Esophagus (tissue), 2 donors: Measurements from ENCODE around the gene FNDC4. TPM values are rescaled to one million over a fixed set of nuclear protein-coding genes. Genes with fewer than 3 reads are reported as not detected.

Experiments
- H3K27ac ChIP-seq, 2 donors: one replicate each; pipeline ENCODE4 v1.5.1; 2013; ENCODE audit warnings: low read depth in 2 of 2, mild to moderate bottlenecking in 2 of 2, inconsistent platforms in 1 of 2, low read length in 1 of 2, moderate library complexity in 1 of 2
- H3K27me3 ChIP-seq, 2 donors: one replicate each; pipeline ENCODE4 v1.6.1; 2013; ENCODE audit warnings: low read length in 2 of 2, control low read depth in 1 of 2, mild to moderate bottlenecking in 1 of 2; ENCODE audit not compliant: insufficient read depth in 2 of 2, control insufficient read depth in 1 of 2
- H3K36me3 ChIP-seq, 2 donors: one replicate each; pipeline ENCODE4 v1.6.1; 2013; ENCODE audit warnings: low read length in 1 of 2; ENCODE audit not compliant: control insufficient read depth in 2 of 2, insufficient read depth in 2 of 2
- H3K4me1 ChIP-seq, 2 donors: one replicate each; pipeline ENCODE4 v1.6.1; 2013; ENCODE audit warnings: low read length in 1 of 2; ENCODE audit not compliant: control insufficient read depth in 2 of 2, insufficient read depth in 2 of 2
- H3K4me3 ChIP-seq, 2 donors: one replicate each; pipeline ENCODE4 v1.5.1; 2013; ENCODE audit warnings: low read length in 2 of 2, mild to moderate bottlenecking in 2 of 2, low read depth in 1 of 2, moderate library complexity in 1 of 2
- H3K9me3 ChIP-seq, 2 donors: one replicate each; pipeline ENCODE4 v1.6.1; 2013; ENCODE audit warnings: mild to moderate bottlenecking in 2 of 2, low read depth in 1 of 2, low read length in 1 of 2, moderate library complexity in 1 of 2; ENCODE audit not compliant: control insufficient read depth in 2 of 2, insufficient read depth in 1 of 2
- WGBS, 2 donors: extraction: QIAGEN DNeasy Blood & Tissue Kit; methylation state at CpG; one replicate each; pipeline ENCODE4 v1.1.7; 2013; 5-methylcytosine and 5-hydroxymethylcytosine counted together
- polyA plus RNA-seq, 2 donors: library from polyadenylated mRNA; stranded (reverse); fragments of 200-250 nt; gene quantifications; one replicate each; pipeline ENCODE4 v1.2.3, GENCODE V29; 2013
- donor health status: healthy with polysubstance abuse.
- donor health status: Bipolar disorder and iron deficiency.

FNDC4 gene
- polyA plus RNA-seq, 2 donors, result 22.2 to 34.0 TPM

DNA sequence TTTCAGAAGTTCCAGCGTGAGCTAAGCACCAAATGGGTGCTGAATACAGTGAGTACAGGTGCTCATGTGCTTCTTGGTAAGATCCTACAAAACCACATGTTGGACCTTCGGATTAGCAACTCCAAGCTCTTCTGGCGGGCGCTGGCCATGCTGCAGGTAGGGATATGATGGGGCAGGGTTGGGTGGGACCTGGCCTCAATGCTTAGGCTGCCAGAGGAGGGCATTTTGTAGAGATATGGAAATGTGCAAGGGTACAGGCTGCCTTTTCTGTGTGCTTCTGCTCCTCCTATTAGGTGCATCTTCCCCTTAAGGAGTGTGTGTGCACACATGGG, 23.7 kb upstream of the FNDC4 start:
- Histone ChIP-seq H3K27me3 (no peaks in the 10 kb centered on the region), H3K36me3 (no peaks in the 10 kb centered on the region), H3K27ac (no peak overlapping the region), H3K4me1 (no peaks in the 10 kb centered on the region), H3K4me3 (no peak overlapping the region), H3K9me3 (no peaks in the 10 kb centered on the region)
- 81 to 86% methylated on average over 4 of the region's 4 CpGs for WGBS, 2 donors

DNA sequence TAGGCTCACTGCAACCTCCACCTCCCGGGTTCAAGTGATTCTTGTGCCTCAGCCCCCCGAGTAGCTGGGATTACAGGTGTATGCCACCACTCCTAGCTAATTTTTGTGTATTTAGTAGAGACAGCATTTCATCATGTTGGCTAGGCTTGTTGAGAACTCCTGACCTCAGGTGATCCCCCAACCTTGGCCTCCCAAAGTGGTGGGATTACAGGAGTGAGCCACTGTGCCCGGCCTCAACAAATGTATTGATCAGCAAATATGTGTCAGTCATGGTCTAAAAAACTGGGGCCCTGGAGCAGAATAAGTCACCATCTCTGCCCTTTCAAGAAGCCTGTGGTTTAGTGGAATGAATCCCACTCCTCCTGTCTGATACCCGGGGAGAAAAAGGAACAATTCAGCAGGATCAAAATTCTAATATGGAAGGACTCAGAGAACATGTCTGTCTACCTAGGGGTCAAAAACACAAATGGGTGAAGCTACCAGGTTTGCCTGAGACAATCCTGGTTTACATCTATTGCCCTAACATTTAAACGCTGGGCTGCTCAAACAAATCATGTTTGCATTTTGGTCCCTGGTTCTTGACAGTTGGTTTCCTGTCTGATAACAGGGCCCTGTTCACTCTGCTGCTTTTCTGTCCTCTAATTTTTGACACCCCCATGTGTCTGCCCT, 23.2 kb upstream of the FNDC4 start:
- WGBS, 2 donors, result 63 to 77% methylated on average over 5 of the region's 5 CpGs
- Histone ChIP-seq H3K27me3 (no peaks in the 10 kb centered on the region), H3K9me3 (no peaks in the 10 kb centered on the region), H3K27ac (no peak overlapping the region), H3K4me3 (no peak overlapping the region), H3K4me1 (no peaks in the 10 kb centered on the region), H3K36me3 (no peaks in the 10 kb centered on the region)

DNA sequence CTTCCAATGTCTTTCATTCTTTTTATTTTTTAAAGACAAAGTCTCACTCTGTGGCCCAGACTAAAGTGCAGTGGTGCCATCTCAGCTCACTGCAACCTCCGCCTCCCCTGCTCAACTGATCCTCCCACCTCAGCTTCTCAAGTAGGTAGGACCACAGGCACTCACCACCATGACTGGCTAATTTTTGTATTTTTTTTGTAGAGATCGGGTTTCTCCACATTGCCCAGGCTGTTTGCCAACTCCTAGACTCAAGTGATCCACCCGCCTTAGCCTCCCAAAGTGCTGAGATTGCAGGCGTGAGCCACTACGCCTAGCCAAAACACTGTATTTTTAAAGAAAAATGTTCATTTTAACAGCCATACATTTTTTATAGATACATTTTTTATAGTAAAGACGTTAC, 14.3 kb upstream of the FNDC4 start:
- no peak overlapping the region for H3K4me3 ChIP-seq
- no peak overlapping the region for H3K27ac ChIP-seq
- no peaks in the 10 kb centered on the region for H3K36me3 ChIP-seq
- H3K9me3 ChIP-seq, result no peaks in the 10 kb centered on the region
- no peaks in the 10 kb centered on the region for H3K4me1 ChIP-seq
- no peaks in the 10 kb centered on the region for H3K27me3 ChIP-seq
- WGBS, 2 donors, result 44 to 58% methylated on average over 6 of the region's 6 CpGs

DNA sequence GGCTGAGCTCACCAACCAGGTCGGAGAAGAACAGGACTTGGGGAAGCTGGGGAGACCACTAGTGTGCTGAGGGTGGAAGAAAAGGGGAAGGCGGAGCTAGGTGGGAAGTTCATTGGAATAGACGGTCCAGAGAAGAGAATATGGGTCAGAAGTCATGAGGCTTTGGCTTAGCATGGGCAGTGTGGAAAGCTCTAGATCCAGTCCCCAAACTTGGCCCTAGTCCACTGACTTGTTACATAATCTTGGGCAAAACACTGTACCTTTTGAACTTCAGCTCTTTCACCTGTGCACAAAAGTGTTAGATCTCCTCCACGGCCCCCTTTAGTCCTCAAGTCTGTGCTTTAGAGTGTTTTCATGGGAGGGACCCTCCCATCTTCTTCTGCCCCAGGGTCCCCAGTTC, 12.3 kb upstream of the FNDC4 start:
- H3K36me3 ChIP-seq, result no peaks in the 10 kb centered on the region
- no peaks in the 10 kb centered on the region for H3K4me1 ChIP-seq
- H3K27ac ChIP-seq, result no peak overlapping the region
- H3K9me3 ChIP-seq, result no peaks in the 10 kb centered on the region
- no peaks in the 10 kb centered on the region for H3K27me3 ChIP-seq
- WGBS, 2 donors, result 66 to 72% methylated on average over 4 of the region's 4 CpGs
- no peak overlapping the region for H3K4me3 ChIP-seq

DNA sequence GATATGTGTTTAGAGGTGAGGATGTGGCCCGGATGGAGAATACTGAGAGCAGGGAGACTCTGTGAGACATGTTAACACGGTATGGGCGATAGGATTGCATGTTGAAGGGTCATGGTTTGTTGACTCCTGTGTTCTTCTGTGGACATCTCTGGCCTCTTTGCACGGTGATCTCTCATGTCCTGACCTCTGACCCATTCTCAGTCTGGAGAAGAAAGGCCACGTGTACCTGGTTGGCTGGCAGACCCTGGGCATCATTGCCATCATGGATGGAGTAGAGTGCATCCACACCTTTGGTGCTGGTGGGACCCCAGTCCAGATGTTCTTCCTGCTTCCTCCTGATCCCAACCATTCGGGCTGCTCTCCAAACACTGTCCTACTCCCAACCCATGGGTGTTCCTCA, 11.6 kb upstream of the FNDC4 start:
- no peaks in the 10 kb centered on the region for H3K4me1 ChIP-seq
- 84 to 86% methylated on average over 6 of the region's 6 CpGs for WGBS, 2 donors

DNA sequence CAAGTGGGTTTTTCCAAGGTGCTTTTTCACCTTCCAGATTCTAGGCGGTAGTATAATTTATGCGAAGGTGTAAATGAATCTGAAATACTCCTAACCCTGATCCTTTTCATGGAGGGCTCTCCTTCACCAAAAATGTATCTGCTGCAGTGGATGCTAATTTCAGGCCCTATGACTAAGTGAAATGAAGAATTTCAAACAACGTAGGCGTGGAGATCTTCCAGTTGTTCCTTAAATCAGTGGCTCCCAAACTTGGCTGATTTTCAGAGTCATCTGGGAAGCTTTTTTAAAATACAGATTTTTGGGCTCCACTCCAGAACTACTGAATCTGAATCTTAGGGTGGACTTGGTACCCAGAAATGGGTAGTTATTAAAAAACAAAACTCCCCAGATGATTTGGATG, 7.1 kb upstream of the FNDC4 start:
- H3K9me3 ChIP-seq, result no peaks in the 10 kb centered on the region
- H3K36me3 ChIP-seq, result no peaks in the 10 kb centered on the region
- H3K27me3 ChIP-seq, result no peaks in the 10 kb centered on the region
- H3K4me1 ChIP-seq, result peaks cover 0 to 4% of the 10 kb centered on the region in 2 donors
- H3K4me3 ChIP-seq, result no peak overlapping the region
- no peak overlapping the region for H3K27ac ChIP-seq
- WGBS, 2 donors, result 71 to 85% methylated on average over 4 of the region's 4 CpGs

More for the DNA sequence above, 11.6 kb upstream of the FNDC4 start:
- Histone ChIP-seq H3K27me3 (no peaks in the 10 kb centered on the region), H3K27ac (no peak overlapping the region), H3K36me3 (no peaks in the 10 kb centered on the region), H3K9me3 (no peaks in the 10 kb centered on the region), H3K4me3 (no peak overlapping the region)

DNA sequence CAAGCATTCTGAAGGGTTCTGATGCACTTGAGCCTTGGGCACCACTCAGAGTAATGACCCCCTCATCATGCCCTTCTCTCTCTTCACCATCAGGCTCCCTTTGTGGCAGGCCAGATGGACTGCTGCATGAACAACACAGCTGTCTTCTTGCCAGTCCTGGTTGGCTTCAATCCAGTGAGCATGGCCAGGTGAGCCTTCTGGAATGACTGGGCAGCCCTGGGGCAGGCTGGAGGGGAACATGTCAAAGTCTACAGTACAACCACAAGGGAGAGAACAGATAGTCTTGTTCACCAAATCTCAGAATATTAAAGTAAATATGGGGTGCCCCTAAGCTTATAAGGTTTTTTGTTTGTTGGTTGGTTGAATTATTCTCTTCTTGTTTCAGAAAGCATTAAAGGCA, 6.0 kb upstream of the FNDC4 start:
- Histone ChIP-seq H3K27me3 (no peaks in the 10 kb centered on the region), H3K9me3 (no peaks in the 10 kb centered on the region), H3K36me3 (no peaks in the 10 kb centered on the region), H3K27ac (no peak overlapping the region), H3K4me1 (peaks cover 0 to 10% of the 10 kb centered on the region in 2 donors), H3K4me3 (no peak overlapping the region)

DNA sequence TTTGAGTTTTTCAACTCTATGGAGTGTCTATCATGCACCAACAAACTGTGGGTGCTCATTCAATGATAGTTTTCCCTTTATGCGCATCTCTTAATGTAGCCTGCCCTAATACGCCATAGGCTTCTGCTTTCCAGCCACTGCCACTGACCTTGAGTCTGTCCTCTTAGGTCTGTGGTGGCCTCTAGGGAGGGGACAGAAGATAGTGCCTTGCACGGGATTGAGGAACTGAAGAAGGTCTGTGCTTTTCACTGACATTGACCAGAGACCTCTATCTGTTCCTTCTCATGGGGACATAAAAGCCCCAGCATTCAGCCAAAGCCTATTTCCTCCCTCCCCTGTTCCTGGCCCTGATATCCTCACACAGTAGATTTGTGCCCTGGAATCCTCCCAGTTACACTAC, 4.0 kb upstream of the FNDC4 start:
- H3K27ac ChIP-seq, result no peak overlapping the region
- 79 to 89% methylated on average over 3 of the region's 3 CpGs for WGBS, 2 donors
- no peaks in the 10 kb centered on the region for H3K36me3 ChIP-seq

DNA sequence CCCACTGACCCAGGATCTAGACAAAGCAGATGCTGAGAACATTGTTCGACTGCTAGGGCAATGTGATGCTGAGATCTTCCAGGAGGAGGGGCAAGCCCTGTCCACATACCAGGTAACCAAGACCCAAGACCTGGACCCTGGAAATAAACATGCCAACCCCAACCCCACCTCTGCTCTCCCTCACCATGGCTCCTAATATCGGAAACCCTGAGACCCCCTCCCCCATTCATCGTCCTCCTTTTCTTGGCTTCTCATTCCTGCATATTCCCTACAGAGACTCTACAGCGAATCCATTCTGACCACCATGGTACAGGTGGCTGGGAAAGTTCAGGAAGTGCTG, 2.3 kb upstream of the FNDC4 start:
- H3K36me3 ChIP-seq, result peaks cover 0 to 3% of the 10 kb centered on the region in 2 donors
- peaks cover 5 to 14% of the 10 kb centered on the region in 2 donors for H3K4me1 ChIP-seq
- WGBS, 2 donors, result 78 to 79% methylated on average over 4 of the region's 4 CpGs
- peak overlapping the region; percentile 26 to 84 for H3K27ac ChIP-seq
- H3K27me3 ChIP-seq, result no peaks in the 10 kb centered on the region
- H3K9me3 ChIP-seq, result no peaks in the 10 kb centered on the region
- H3K4me3 ChIP-seq, result no peak overlapping the region

More for the DNA sequence above, 4.0 kb upstream of the FNDC4 start:
- Histone ChIP-seq H3K9me3 (no peaks in the 10 kb centered on the region), H3K4me1 (peaks cover 5 to 14% of the 10 kb centered on the region in 2 donors), H3K4me3 (no peak overlapping the region), H3K27me3 (no peaks in the 10 kb centered on the region)
